Stimulated activated CD4-positive, alpha-beta T cell treated with anti-CD3 and anti-CD28 coated beads, Interleukin-2, amount 100 ng/mL, for 48 hours (primary cell): ENCODE measurements around the gene MXD4.
"Not testable (repeated sequence)": the region's sequence is repeated elsewhere in the genome, so short reads cannot be mapped to it uniquely, and the experiment has no call there.

Source experiments
- DNase-seq, 2 donors: peaks; one replicate each; pipeline ENCODE4 v3.0.0-alpha.2; 2020

Gene MXD4

GRCh38 chr4:2291705-2292645 is 30.1 kb upstream of the MXD4 start:
- no peak for DNase-seq

- DNase-seq = peak; percentile 41 to 45
These were observed 29.2 kb upstream of the MXD4 start for GRCh38 chr4:2290974-2291704.

GRCh38 chr4:2290488-2290887 is 28.6 kb upstream of the MXD4 start:
- no peak for DNase-seq

- no peak for DNase-seq
These were observed 28.0 kb upstream of the MXD4 start for GRCh38 chr4:2289955-2290333.

- DNase-seq = no peak
These were observed 27.5 kb upstream of the MXD4 start for GRCh38 chr4:2289311-2289954.

GRCh38 chr4:2288051-2288541 is 26.2 kb upstream of the MXD4 start:
- no peak for DNase-seq

- no peak for DNase-seq
These were observed 25.6 kb upstream of the MXD4 start for GRCh38 chr4:2287594-2287915.

- DNase-seq = no peak
These were observed 25.1 kb upstream of the MXD4 start for GRCh38 chr4:2286904-2287593.

- DNase-seq = no peak
These were observed 23.9 kb upstream of the MXD4 start for GRCh38 chr4:2285613-2286381.

GRCh38 chr4:2284934-2285612 is 23.2 kb upstream of the MXD4 start:
- no peak for DNase-seq

- no peak for DNase-seq
These were observed 22.4 kb upstream of the MXD4 start for GRCh38 chr4:2284161-2284933.

GRCh38 chr4:2283199-2283711 is 21.3 kb upstream of the MXD4 start:
- DNase-seq = no peak

- peak; percentile 27 to 41 for DNase-seq
These were observed 19.9 kb upstream of the MXD4 start for GRCh38 chr4:2281575-2282343.

GRCh38 chr4:2280531-2281300 is 18.8 kb upstream of the MXD4 start:
- DNase-seq = no peak

- no peak for DNase-seq
These were observed 16.0 kb upstream of the MXD4 start for GRCh38 chr4:2277956-2278355.

GRCh38 chr4:2276581-2277325 is 14.8 kb upstream of the MXD4 start:
- no peak for DNase-seq

- no peak for DNase-seq
These were observed 13.8 kb upstream of the MXD4 start for GRCh38 chr4:2275546-2276251.

- DNase-seq = not testable (repeated sequence)
These were observed 13.1 kb upstream of the MXD4 start for GRCh38 chr4:2275044-2275397.
